WTC11 (cell line): ENCODE results near the gene TMTC1.

Source experiments
- ATF6 ChIP-seq: sonication (generic); formaldehyde crosslinking; IDR thresholded peaks from 2 replicates; pipeline ENCODE4 v1.8.1; 2023; ENCODE audit warnings: mild to moderate bottlenecking, missing genetic modification reagents
- CTCF ChIP-seq: fragments of 200-600 bp; IDR thresholded peaks from 2 replicates; pipeline ENCODE4 v1.8.0; 2022; ENCODE audit warnings: antibody characterized with exemption
- E2F4 ChIP-seq: sonication (generic); formaldehyde crosslinking; IDR thresholded peaks from 2 replicates; pipeline ENCODE4 v1.8.1; 2022; ENCODE audit warnings: low read depth, mild to moderate bottlenecking, moderate library complexity, missing genetic modification reagents, borderline replicate concordance

GRCh38 chr12:29702972-29703371 is 80.8 kb downstream of the TMTC1 start:
- no peak for TF ChIP-seq CTCF
- no peak for TF ChIP-seq E2F4 (CRISPR knock-in tag)
- no peak for TF ChIP-seq ATF6 (CRISPR knock-in tag)
